CD14-positive monocyte (primary cell): Measurements from ENCODE around the gene SELENOP. TPM values are rescaled to one million over a fixed set of nuclear protein-coding genes. Genes with fewer than 3 reads are reported as not detected.

Experiments
- DNase-seq, 3 donors: peaks; one replicate each; pipeline ENCODE4 v3.0.0-alpha.2; 2011 to 2022
- H2AFZ ChIP-seq: 2 replicates; pipeline ENCODE4 v1.6.0; 2012; ENCODE audit warnings: mild to moderate bottlenecking, low read depth, low read length, inconsistent platforms; ENCODE audit not compliant: insufficient read depth, poor library complexity, severe bottlenecking
- H3K27ac ChIP-seq, 2 donors: 1 replicate in 1 of 2; 2 replicates in 1 of 2; pipeline ENCODE4 v1.5.1; 2012 to 2013; ENCODE audit warnings: low read length in 2 of 2, control low read depth in 1 of 2, inconsistent platforms in 1 of 2, low read depth in 1 of 2, mild to moderate bottlenecking in 1 of 2
- H3K27me3 ChIP-seq, 2 donors: one replicate each; pipeline versions ENCODE4 v1.6.0 to v1.6.1; 2011 to 2013; ENCODE audit warnings: low read length in 2 of 2; ENCODE audit not compliant: control insufficient read depth in 2 of 2, insufficient read depth in 2 of 2
- H3K36me3 ChIP-seq, 2 donors: replicated peaks in 1 of 2; 1 replicate in 1 of 2; 2 replicates in 1 of 2; pipeline versions ENCODE4 v1.5.1 to v1.6.1; 2012 to 2013; ENCODE audit warnings: low read length in 2 of 2, control low read depth in 1 of 2, inconsistent platforms in 1 of 2, mild to moderate bottlenecking in 1 of 2; ENCODE audit not compliant: insufficient read depth in 2 of 2, control insufficient read depth in 1 of 2
- H3K4me1 ChIP-seq, 2 donors: 1 replicate in 1 of 2; 2 replicates in 1 of 2; pipeline versions ENCODE4 v1.5.1 to v1.6.1; 2012 to 2013; ENCODE audit warnings: low read length in 2 of 2, control low read depth in 1 of 2, inconsistent platforms in 1 of 2, mild to moderate bottlenecking in 1 of 2, moderate library complexity in 1 of 2; ENCODE audit not compliant: insufficient read depth in 2 of 2, control insufficient read depth in 1 of 2
- H3K4me2 ChIP-seq: replicated peaks from 2 replicates; pipeline ENCODE3; 2012; ENCODE audit warnings: low read length, moderate library complexity, mild to moderate bottlenecking; ENCODE audit not compliant: poor library complexity, severe bottlenecking; ENCODE audit errors: extremely low read depth
- H3K4me3 ChIP-seq, 3 experiments: fragments of 200-600 bp in 1 of 3; sonication (generic) in 1 of 3; replicated peaks in 1 of 3; 1 replicate in 2 of 3; 2 replicates in 1 of 3; pipeline ENCODE4 v1.5.1; 2011 to 2013; ENCODE audit warnings: low read length in 3 of 3, mild to moderate bottlenecking in 3 of 3, control low read depth in 2 of 3, low read depth in 2 of 3, inconsistent platforms in 1 of 3, moderate library complexity in 1 of 3
- H3K79me2 ChIP-seq: 2 replicates; pipeline ENCODE4 v1.6.0; 2012; ENCODE audit warnings: mild to moderate bottlenecking, control low read depth, inconsistent platforms, low read length, moderate library complexity; ENCODE audit not compliant: insufficient read depth
- H3K9ac ChIP-seq: 2 replicates; pipeline ENCODE4 v1.6.0; 2017; ENCODE audit warnings: low read length, mild to moderate bottlenecking; ENCODE audit not compliant: insufficient read depth, poor library complexity, severe bottlenecking
- H3K9me3 ChIP-seq, 2 donors: replicated peaks in 1 of 2; 1 replicate in 1 of 2; 2 replicates in 1 of 2; pipeline versions ENCODE4 v1.5.1 to v1.6.1; 2012 to 2013; ENCODE audit warnings: low read length in 2 of 2, control low read depth in 1 of 2; ENCODE audit not compliant: control insufficient read depth in 1 of 2, insufficient read depth in 1 of 2
- H4K20me1 ChIP-seq: 2 replicates; pipeline ENCODE4 v1.6.0; 2012; ENCODE audit warnings: mild to moderate bottlenecking, low read length, control low read depth, moderate library complexity; ENCODE audit not compliant: insufficient read depth
- H3K27ac Mint-ChIP-seq, 7 donors: one replicate each; pipeline ENCODE4 v1.8.0; 2020; ENCODE audit warnings: mild to moderate bottlenecking in 7 of 7, mixed read lengths in 7 of 7, moderate library complexity in 6 of 7, inconsistent platforms in 2 of 7
- H3K27me3 Mint-ChIP-seq, 3 donors: one replicate each; pipeline ENCODE4 v1.8.0; 2021 to 2022; ENCODE audit warnings: low read depth in 3 of 3, mild to moderate bottlenecking in 3 of 3, mixed read lengths in 3 of 3, moderate library complexity in 3 of 3, inconsistent platforms in 1 of 3
- H3K36me3 Mint-ChIP-seq, 2 donors: one replicate each; pipeline ENCODE4 v1.8.0; 2020; ENCODE audit warnings: mixed read lengths in 2 of 2, inconsistent platforms in 1 of 2, mild to moderate bottlenecking in 1 of 2
- H3K4me1 Mint-ChIP-seq: one replicate; pipeline ENCODE4 v1.8.0; 2020; ENCODE audit warnings: mild to moderate bottlenecking, mixed read lengths
- H3K4me3 Mint-ChIP-seq, 2 donors: one replicate each; pipeline ENCODE4 v1.8.0; 2020; ENCODE audit warnings: mild to moderate bottlenecking in 2 of 2, mixed read lengths in 2 of 2, moderate library complexity in 1 of 2
- H3K9me3 Mint-ChIP-seq, 7 donors: one replicate each; pipeline ENCODE4 v1.8.0; 2020 to 2022; ENCODE audit warnings: mixed read lengths in 7 of 7, mild to moderate bottlenecking in 6 of 7, moderate library complexity in 6 of 7, inconsistent platforms in 2 of 7
- CTCF ChIP-seq: fragments of 200-600 bp; IDR thresholded peaks from one replicate; pipeline ENCODE4 v1.8.0; 2022; ENCODE audit warnings: antibody characterized with exemption, mild to moderate bottlenecking
- WGBS: methylation state at CpG from one replicate; pipeline ENCODE4 v1.1.5; 2013; ENCODE audit warnings: missing lambda C conversion rate; ENCODE audit not compliant: insufficient coverage; 5-methylcytosine and 5-hydroxymethylcytosine counted together
- intact Hi-C, 2 donors: fragments of 100-400 bp; cut with micrococcal nuclease; formaldehyde crosslinking; loops; one replicate each; pipeline versions ENCODE4 v1.15.0 to v1.15.1; 2023
- polyA plus RNA-seq, 3 donors: library from polyadenylated mRNA; depleted of rRNA in 1 of 3; unstranded in 2 of 3; stranded (reverse) in 1 of 3; fragments of 300-500 nt in 2 of 3; fragments of >200 nt in 1 of 3; fragmentation: Illumina TruSeq in 2 of 3; gene quantifications; 1 replicate in 2 of 3; 2 replicates in 1 of 3; pipeline ENCODE4 v1.2.3, GENCODE V29; 2012 to 2021

The SELENOP gene
- polyA plus RNA-seq, 3 donors, result 0.24 to 0.33 TPM; not detected in 1

GRCh38 chr5:42843675-42844292, 32.1 kb upstream of the SELENOP start:
- Histone ChIP-seq H3K4me1 (peaks cover 4 to 5% of the 10 kb centered on the region in 2 donors), H3K4me2 (no peak overlapping the region), H3K27me3 (no peaks in the 10 kb centered on the region), H4K20me1 (no peaks in the 10 kb centered on the region), H3K79me2 (no peaks in the 10 kb centered on the region), H2AFZ (no peak overlapping the region), H3K36me3 (no peaks in the 10 kb centered on the region), H3K27ac (no peak overlapping the region), H3K9ac (no peak overlapping the region), H3K9me3 (peaks cover 0 to 4% of the 10 kb centered on the region in 2 donors), H3K4me3 (no peak overlapping the region)
- no peak for TF ChIP-seq CTCF
- Mint-ChIP-seq H3K36me3 (no peaks in the 10 kb centered on the region), H3K9me3 (peaks cover 2 to 10% (median 6%) of the 10 kb centered on the region in 7 donors), H3K27ac (no peak overlapping the region), H3K4me3 (no peak overlapping the region), H3K4me1 (peaks cover 11% of the 10 kb centered on the region), H3K27me3 (no peaks in the 10 kb centered on the region)
- DNase-seq, result no peak
- 100% methylated on average over 1 of the region's 3 CpGs for WGBS
- intact Hi-C loops, result no loop called here

GRCh38 chr5:42842921-42843641, 31.4 kb upstream of the SELENOP start:
- H3K27me3 Mint-ChIP-seq, result no peaks in the 10 kb centered on the region
- intact Hi-C loops, result no loop called here
- Histone ChIP-seq H3K79me2 (no peaks in the 10 kb centered on the region), H2AFZ (no peak overlapping the region), H3K4me2 (no peak overlapping the region), H3K36me3 (no peaks in the 10 kb centered on the region), H3K27me3 (no peaks in the 10 kb centered on the region), H3K4me3 (no peak overlapping the region), H3K9me3 (peaks cover 0 to 4% of the 10 kb centered on the region in 2 donors), H3K9ac (no peak overlapping the region), H3K4me1 (peaks cover 4 to 5% of the 10 kb centered on the region in 2 donors), H4K20me1 (no peaks in the 10 kb centered on the region), H3K27ac (no peak overlapping the region)
- 100% methylated on average over 1 of the region's 4 CpGs for WGBS
- H3K27ac Mint-ChIP-seq, result no peak overlapping the region
- no peak for DNase-seq
- H3K9me3 Mint-ChIP-seq, result peaks cover 3 to 10% (median 6%) of the 10 kb centered on the region in 7 donors
- TF ChIP-seq CTCF, result no peak
- H3K36me3 Mint-ChIP-seq, result no peaks in the 10 kb centered on the region
- H3K4me3 Mint-ChIP-seq, result no peak overlapping the region
- H3K4me1 Mint-ChIP-seq, result peaks cover 11% of the 10 kb centered on the region
